GM12878 (cell line): ENCODE data around the gene PPP1R3G. TPM values are rescaled to one million over a fixed set of nuclear protein-coding genes. Genes with fewer than 3 reads are reported as not detected.
A peak's percentile ranks its signal among the peaks of the same experiment; 100 is the strongest.

ENCODE experiments used
- BMI1 ChIP-seq: fragments of 450-650 bp; IDR thresholded peaks from 2 replicates; pipeline ENCODE4 v1.6.1; 2016; ENCODE audit warnings: mild to moderate bottlenecking, moderate library complexity, borderline replicate concordance
- HDAC2 ChIP-seq: fragments of 200-600 bp; sonication (generic); IDR thresholded peaks from 2 replicates; pipeline ENCODE4 v1.6.1; 2017
- HDAC6 ChIP-seq: fragments of 200-600 bp; sonication (generic); IDR thresholded peaks from one replicate; pipeline ENCODE4 v1.8.0; 2017; ENCODE audit warnings: antibody characterized with exemption; ENCODE audit not compliant: unreplicated experiment
- IRF4 ChIP-seq: IDR thresholded peaks from 2 replicates; pipeline ENCODE4 v1.6.1; 2011; ENCODE audit warnings: low read depth, low read length
- MEF2A ChIP-seq: IDR thresholded peaks from 2 replicates; pipeline ENCODE4 v1.6.1; 2011; ENCODE audit warnings: low read depth, mild to moderate bottlenecking, low read length, moderate library complexity; ENCODE audit not compliant: insufficient read depth
- POLR2A ChIP-seq: IDR thresholded peaks from 2 replicates; pipeline ENCODE4 v1.6.1; 2011; ENCODE audit warnings: low read depth, mild to moderate bottlenecking, low read length
- POLR2AphosphoS2 ChIP-seq: IDR thresholded peaks from 2 replicates; pipeline ENCODE4 v1.6.1; 2011; ENCODE audit warnings: low read depth, mild to moderate bottlenecking, low read length, improper control_type of control experiment, moderate library complexity
- WRNIP1 ChIP-seq: IDR thresholded peaks from 2 replicates; pipeline ENCODE4 v1.6.1; 2011; ENCODE audit warnings: low read depth, low read length, improper control_type of control experiment, borderline replicate concordance
- ZNF207 ChIP-seq: fragments of 450-650 bp; IDR thresholded peaks from 2 replicates; pipeline ENCODE4 v1.6.1; 2014; ENCODE audit warnings: antibody characterized with exemption, mild to moderate bottlenecking, borderline replicate concordance
- polyA plus RNA-seq, 11 experiments: library from polyadenylated mRNA; depleted of rRNA in 4 of 11; unstranded in 6 of 11; stranded (reverse) in 5 of 11; fragments of >200 nt; fragmentation: Nextera tagmentation in 4 of 11; fragmentation: Illumina TruSeq in 1 of 11; extraction: Ambion mirVana in 4 of 11; extraction: Trizol in 1 of 11; gene quantifications; 1 replicate in 1 of 11; 2 replicates in 10 of 11; pipeline versions ENCODE4 v1.2.1 to v1.2.3, GENCODE V29; 2011 to 2016; ENCODE audit warnings: inconsistent platforms in 2 of 11, missing spikeins in 2 of 11, low read depth in 1 of 11
- total RNA-seq, 4 experiments: library from RNA; depleted of rRNA in 3 of 4; stranded (reverse); fragments of >200 nt in 3 of 4; fragmentation: Illumina TruSeq in 1 of 4; extraction: Trizol in 1 of 4; gene quantifications; 2 replicates each; pipeline versions ENCODE4 v1.2.1 to v1.2.3, GENCODE V29; 2013 to 2021
- TF ChIP-seq, protein P1 (sequence below): fragments of 450-650 bp; IDR thresholded peaks from 2 replicates; pipeline ENCODE4 v1.6.1; 2018; ENCODE audit warnings: mild to moderate bottlenecking, low read depth, moderate library complexity; ENCODE audit not compliant: partially characterized antibody
- TF ChIP-seq, protein P2 (sequence below): fragments of 150-350 bp; IDR thresholded peaks from 2 replicates; pipeline ENCODE4 v1.6.1; 2014; ENCODE audit warnings: mild to moderate bottlenecking, low read depth, low read length
- TF ChIP-seq, protein P3 (sequence below): fragments of 450-650 bp; formaldehyde crosslinking; IDR thresholded peaks from 2 replicates; pipeline ENCODE4 v1.5.0; 2022; ENCODE audit warnings: mild to moderate bottlenecking, missing genetic modification characterization
- TF ChIP-seq, protein P4 (sequence below): IDR thresholded peaks from 2 replicates; pipeline ENCODE4 v1.6.1; 2012; ENCODE audit warnings: low read depth, low read length, improper control_type of control experiment
- TF ChIP-seq, protein P5 (sequence below): fragments of 450-650 bp; IDR thresholded peaks from 2 replicates; pipeline ENCODE4 v1.6.1; 2018; ENCODE audit warnings: borderline replicate concordance, mild to moderate bottlenecking; ENCODE audit not compliant: partially characterized antibody

The PPP1R3G gene
- total and polyA plus RNA-seq, 10 of the 15 experiments (the other 5 are each of a cell fraction or from before 2014, with no cell fraction given) = 0.01 to 0.10 (median 0.04) TPM; not detected in 4

DNA sequence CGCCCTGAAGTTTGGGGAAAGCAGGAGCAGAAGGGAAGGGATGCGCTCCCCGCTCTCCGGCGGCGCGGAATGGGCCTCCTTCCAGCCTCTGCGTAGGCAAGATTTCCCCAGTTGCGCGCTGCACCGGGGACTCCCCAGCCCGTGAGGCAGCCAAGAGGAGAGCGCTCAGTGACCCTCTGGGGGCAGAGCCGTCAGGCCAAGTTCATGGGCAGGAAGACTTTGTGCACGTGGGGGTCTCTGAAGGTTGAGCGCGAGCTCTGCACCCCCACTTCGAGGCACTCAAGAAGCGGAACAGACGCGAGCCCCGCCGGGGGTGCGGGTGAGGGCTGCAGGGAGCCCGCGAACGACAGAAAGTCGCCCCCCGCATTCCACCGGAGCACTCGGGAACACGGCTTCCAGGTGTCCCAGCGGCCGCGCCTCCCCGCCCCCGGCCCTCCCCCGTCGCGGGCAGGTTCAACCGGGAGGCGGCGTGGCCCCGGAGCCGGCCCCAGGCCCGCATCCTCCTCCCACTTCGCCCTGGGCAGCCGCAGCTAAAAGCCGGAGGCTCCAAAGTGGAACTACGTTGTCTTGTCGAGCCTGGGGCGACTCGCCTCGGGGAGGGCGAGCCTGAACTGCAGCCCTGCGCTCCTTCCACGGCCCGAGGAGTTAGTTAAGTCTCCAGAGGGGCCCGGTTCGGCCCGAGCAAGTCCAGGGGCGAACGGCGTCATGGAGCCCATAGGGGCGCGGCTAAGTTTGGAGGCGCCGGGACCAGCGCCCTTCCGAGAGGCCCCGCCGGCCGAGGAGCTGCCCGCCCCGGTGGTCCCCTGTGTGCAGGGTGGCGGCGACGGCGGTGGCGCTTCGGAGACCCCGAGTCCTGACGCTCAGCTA is at the start of gene PPP1R3G (continued):
- TF ChIP-seq, protein P1, sequence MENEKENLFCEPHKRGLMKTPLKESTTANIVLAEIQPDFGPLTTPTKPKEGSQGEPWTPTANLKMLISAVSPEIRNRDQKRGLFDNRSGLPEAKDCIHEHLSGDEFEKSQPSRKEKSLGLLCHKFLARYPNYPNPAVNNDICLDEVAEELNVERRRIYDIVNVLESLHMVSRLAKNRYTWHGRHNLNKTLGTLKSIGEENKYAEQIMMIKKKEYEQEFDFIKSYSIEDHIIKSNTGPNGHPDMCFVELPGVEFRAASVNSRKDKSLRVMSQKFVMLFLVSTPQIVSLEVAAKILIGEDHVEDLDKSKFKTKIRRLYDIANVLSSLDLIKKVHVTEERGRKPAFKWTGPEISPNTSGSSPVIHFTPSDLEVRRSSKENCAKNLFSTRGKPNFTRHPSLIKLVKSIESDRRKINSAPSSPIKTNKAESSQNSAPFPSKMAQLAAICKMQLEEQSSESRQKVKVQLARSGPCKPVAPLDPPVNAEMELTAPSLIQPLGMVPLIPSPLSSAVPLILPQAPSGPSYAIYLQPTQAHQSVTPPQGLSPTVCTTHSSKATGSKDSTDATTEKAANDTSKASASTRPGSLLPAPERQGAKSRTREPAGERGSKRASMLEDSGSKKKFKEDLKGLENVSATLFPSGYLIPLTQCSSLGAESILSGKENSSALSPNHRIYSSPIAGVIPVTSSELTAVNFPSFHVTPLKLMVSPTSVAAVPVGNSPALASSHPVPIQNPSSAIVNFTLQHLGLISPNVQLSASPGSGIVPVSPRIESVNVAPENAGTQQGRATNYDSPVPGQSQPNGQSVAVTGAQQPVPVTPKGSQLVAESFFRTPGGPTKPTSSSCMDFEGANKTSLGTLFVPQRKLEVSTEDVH = no peak
- TF ChIP-seq, protein P2, sequence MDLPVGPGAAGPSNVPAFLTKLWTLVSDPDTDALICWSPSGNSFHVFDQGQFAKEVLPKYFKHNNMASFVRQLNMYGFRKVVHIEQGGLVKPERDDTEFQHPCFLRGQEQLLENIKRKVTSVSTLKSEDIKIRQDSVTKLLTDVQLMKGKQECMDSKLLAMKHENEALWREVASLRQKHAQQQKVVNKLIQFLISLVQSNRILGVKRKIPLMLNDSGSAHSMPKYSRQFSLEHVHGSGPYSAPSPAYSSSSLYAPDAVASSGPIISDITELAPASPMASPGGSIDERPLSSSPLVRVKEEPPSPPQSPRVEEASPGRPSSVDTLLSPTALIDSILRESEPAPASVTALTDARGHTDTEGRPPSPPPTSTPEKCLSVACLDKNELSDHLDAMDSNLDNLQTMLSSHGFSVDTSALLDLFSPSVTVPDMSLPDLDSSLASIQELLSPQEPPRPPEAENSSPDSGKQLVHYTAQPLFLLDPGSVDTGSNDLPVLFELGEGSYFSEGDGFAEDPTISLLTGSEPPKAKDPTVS = no peak
- no peak for TF ChIP-seq MEF2A
- TF ChIP-seq WRNIP1 = no peak
- no peak for TF ChIP-seq BMI1
- TF ChIP-seq, protein P3, sequence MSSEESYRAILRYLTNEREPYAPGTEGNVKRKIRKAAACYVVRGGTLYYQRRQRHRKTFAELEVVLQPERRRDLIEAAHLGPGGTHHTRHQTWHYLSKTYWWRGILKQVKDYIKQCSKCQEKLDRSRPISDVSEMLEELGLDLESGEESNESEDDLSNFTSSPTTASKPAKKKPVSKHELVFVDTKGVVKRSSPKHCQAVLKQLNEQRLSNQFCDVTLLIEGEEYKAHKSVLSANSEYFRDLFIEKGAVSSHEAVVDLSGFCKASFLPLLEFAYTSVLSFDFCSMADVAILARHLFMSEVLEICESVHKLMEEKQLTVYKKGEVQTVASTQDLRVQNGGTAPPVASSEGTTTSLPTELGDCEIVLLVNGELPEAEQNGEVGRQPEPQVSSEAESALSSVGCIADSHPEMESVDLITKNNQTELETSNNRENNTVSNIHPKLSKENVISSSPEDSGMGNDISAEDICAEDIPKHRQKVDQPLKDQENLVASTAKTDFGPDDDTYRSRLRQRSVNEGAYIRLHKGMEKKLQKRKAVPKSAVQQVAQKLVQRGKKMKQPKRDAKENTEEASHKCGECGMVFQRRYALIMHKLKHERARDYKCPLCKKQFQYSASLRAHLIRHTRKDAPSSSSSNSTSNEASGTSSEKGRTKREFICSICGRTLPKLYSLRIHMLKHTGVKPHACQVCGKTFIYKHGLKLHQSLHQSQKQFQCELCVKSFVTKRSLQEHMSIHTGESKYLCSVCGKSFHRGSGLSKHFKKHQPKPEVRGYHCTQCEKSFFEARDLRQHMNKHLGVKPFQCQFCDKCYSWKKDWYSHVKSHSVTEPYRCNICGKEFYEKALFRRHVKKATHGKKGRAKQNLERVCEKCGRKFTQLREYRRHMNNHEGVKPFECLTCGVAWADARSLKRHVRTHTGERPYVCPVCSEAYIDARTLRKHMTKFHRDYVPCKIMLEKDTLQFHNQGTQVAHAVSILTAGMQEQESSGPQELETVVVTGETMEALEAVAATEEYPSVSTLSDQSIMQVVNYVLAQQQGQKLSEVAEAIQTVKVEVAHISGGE = no peak
- no peak for TF ChIP-seq POLR2AphosphoS2
- TF ChIP-seq, protein P4, sequence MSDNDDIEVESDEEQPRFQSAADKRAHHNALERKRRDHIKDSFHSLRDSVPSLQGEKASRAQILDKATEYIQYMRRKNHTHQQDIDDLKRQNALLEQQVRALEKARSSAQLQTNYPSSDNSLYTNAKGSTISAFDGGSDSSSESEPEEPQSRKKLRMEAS = 0 out of 2 replicates have a peak, but pooled peaks have one; percentile 5
- TF ChIP-seq, protein P5, sequence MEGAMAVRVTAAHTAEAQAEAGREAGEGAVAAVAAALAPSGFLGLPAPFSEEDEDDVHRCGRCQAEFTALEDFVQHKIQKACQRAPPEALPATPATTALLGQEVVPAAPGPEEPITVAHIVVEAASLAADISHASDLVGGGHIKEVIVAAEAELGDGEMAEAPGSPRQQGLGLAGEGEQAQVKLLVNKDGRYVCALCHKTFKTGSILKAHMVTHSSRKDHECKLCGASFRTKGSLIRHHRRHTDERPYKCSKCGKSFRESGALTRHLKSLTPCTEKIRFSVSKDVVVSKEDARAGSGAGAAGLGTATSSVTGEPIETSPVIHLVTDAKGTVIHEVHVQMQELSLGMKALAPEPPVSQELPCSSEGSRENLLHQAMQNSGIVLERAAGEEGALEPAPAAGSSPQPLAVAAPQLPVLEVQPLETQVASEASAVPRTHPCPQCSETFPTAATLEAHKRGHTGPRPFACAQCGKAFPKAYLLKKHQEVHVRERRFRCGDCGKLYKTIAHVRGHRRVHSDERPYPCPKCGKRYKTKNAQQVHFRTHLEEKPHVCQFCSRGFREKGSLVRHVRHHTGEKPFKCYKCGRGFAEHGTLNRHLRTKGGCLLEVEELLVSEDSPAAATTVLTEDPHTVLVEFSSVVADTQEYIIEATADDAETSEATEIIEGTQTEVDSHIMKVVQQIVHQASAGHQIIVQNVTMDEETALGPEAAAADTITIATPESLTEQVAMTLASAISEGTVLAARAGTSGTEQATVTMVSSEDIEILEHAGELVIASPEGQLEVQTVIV = no peak
- TF ChIP-seq ZNF207 = no peak
- peak; percentile 58 for TF ChIP-seq HDAC6
- no peak for TF ChIP-seq HDAC2
- TF ChIP-seq POLR2A = peak; percentile 49; the same call in 1 of the 2 replicates
- no peak for TF ChIP-seq IRF4
- TF ChIP-seq, all 136 proteins: peak for 5
